HL-60 (cell line): Measurements from ENCODE around the gene EPN3.

Experiments
- DNase-seq, 2 experiments: peaks; one replicate each; pipeline ENCODE4 v3.0.0-alpha.2; 2010 to 2020; ENCODE audit warnings: low read depth in 1 of 2, low spot score in 1 of 2
- H3K27ac ChIP-seq: fragments of 250-450 bp; sonication (Bioruptor Pico); replicated peaks from 2 replicates; pipeline ENCODE4 v1.5.1; 2020; ENCODE audit warnings: mild to moderate bottlenecking, moderate library complexity
- H3K27me3 ChIP-seq: fragments of 250-450 bp; sonication (Bioruptor Pico); 2 replicates; pipeline ENCODE4 v1.5.1; 2021; ENCODE audit warnings: mild to moderate bottlenecking, moderate library complexity; ENCODE audit not compliant: insufficient read depth, poor library complexity, severe bottlenecking
- H3K4me3 ChIP-seq: replicated peaks from 2 replicates; pipeline ENCODE4 v1.5.1; 2011; ENCODE audit warnings: mild to moderate bottlenecking, control low read depth, low read length; ENCODE audit not compliant: insufficient read depth
- CTCF ChIP-seq: IDR thresholded peaks from one replicate; pipeline ENCODE4 v1.5.1; 2011; ENCODE audit warnings: low read length, control low read depth, inconsistent platforms; ENCODE audit not compliant: insufficient read depth
- GABPA ChIP-seq: IDR thresholded peaks from 2 replicates; pipeline ENCODE4 v1.6.1; 2012; ENCODE audit warnings: low read depth
- POLR2AphosphoS5 ChIP-seq: IDR thresholded peaks from 2 replicates; pipeline ENCODE4 v1.6.1; 2012; ENCODE audit warnings: low read depth
- REST ChIP-seq: IDR thresholded peaks from 2 replicates; pipeline ENCODE4 v1.6.1; 2012; ENCODE audit warnings: low read depth; ENCODE audit not compliant: insufficient replicate concordance
- SPI1 ChIP-seq: IDR thresholded peaks from 2 replicates; pipeline ENCODE4 v1.6.1; 2012; ENCODE audit warnings: low read depth, mild to moderate bottlenecking, borderline replicate concordance

The EPN3 gene

GRCh38 chr17:50551884-50552283 is 19.3 kb downstream of the EPN3 start:
- Histone ChIP-seq H3K4me3 (no peak overlapping the region), H3K27me3 (peaks cover 1% of the 10 kb centered on the region), H3K27ac (no peak overlapping the region)
- DNase-seq: no peak
- no peak for TF ChIP-seq SPI1
- TF ChIP-seq REST: no peak
- no peak for TF ChIP-seq CTCF
- TF ChIP-seq GABPA: no peak
- TF ChIP-seq POLR2AphosphoS5: no peak

DNA sequence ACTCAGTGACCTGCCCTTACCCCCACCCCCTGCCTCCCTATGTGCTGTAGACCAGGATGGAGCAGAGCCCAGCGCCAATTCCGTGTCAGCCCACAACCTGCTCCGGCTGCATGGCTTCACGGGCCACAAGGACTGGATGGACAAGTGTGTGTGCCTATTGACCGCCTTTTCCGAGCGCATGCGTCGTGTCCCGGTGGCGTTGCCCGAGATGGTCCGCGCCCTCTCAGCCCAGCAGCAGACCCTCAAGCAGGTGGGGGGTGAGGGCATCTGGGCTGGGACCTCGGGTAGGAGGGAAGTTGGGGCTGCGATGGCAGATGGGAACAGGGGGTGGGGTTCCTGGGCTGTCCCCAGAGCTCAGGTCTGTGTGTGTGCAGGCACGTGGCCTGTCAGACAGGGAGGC is 21.7 kb downstream of the EPN3 start:
- no peak for DNase-seq
- Histone ChIP-seq H3K27ac (no peak overlapping the region), H3K4me3 (no peak overlapping the region), H3K27me3 (peaks cover 21% of the 10 kb centered on the region)
- no peak for TF ChIP-seq GABPA
- no peak for TF ChIP-seq CTCF
- TF ChIP-seq REST: no peak
- TF ChIP-seq POLR2AphosphoS5: no peak
- TF ChIP-seq SPI1: no peak

DNA sequence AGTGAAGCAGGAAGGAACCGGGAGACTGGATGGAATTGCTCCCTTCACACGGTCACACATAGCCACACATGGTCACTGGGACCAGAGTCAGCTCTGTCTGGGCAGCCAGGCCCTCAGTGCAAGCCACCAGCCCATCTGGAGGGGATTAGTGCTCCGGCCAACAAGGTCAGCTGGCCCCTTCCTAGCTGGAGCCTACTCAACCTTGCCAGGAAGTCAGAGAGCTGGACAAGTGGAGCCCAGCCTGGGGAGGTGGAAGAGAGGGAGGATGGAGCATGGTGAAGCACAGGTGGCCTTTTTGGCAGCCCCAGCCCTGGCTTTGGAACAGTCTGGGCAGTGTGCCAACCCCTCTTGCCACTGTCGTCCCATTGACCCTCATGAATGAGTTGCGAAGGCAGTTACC is 24.3 kb downstream of the EPN3 start:
- Histone ChIP-seq H3K4me3 (no peak overlapping the region), H3K27me3 (peaks cover 37% of the 10 kb centered on the region)
- no peak for TF ChIP-seq GABPA

DNA sequence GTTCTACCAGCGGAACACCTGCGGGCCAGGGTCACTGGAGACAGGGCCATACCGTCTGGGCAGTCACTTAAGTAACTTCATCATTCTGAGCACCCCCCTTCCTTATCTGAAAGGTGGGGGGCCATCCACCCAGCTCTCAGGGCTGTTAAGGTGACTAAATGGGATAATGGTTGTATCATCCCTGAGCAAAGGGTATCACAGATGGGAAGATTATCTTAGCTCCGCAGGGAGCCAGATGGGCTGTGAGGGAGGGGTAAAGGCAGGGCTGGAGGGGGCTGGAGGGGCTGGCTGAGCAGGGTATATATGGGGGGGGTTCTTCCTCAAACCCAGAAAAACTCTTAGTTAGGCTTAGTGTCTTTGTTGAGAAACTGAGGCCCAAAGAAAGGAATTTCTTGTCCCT is 25.1 kb downstream of the EPN3 start:
- peaks cover 42% of the 10 kb centered on the region for H3K27me3 ChIP-seq
- TF ChIP-seq POLR2AphosphoS5 (no peak), REST (no peak), GABPA (no peak), CTCF (no peak), SPI1 (no peak)
- no peak for DNase-seq
- no peak overlapping the region for H3K4me3 ChIP-seq
- H3K27ac ChIP-seq: no peak overlapping the region

More for the DNA sequence above, 24.3 kb downstream of the EPN3 start:
- DNase-seq: no peak
- H3K27ac ChIP-seq: no peak overlapping the region
